HL-60/S4 (cell line): ENCODE measurements around the gene FUNDC1.
"Not testable (repeated sequence)": the region's sequence is repeated elsewhere in the genome, so short reads cannot be mapped to it uniquely, and the experiment has no call there.

Experiments
- in situ Hi-C: fragments of 300-500 bp; cut with MboI; formaldehyde crosslinking; loops from 2 replicates; pipeline ENCODE4 v1.14.3; 2022; ENCODE audit warnings: low sequenced_read_pairs

The FUNDC1 gene, protein sequence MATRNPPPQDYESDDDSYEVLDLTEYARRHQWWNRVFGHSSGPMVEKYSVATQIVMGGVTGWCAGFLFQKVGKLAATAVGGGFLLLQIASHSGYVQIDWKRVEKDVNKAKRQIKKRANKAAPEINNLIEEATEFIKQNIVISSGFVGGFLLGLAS

GRCh38 chrX:44542567-44543325 is at the start of gene FUNDC1:
FUNDC1 (minus strand) TSS chrX:44542859; CDS start chrX:44542832, 27 bp downstream.
- in situ Hi-C loops = no loop called here

GRCh38 chrX:44585866-44586265 is 43.2 kb upstream of the FUNDC1 start:
- in situ Hi-C loops = no loop called here

GRCh38 chrX:44580466-44580865 is 37.8 kb upstream of the FUNDC1 start:
- in situ Hi-C loops = no loop called here

GRCh38 chrX:44572340-44572938 is 29.8 kb upstream of the FUNDC1 start:
- in situ Hi-C loops = no loop called here

DNA sequence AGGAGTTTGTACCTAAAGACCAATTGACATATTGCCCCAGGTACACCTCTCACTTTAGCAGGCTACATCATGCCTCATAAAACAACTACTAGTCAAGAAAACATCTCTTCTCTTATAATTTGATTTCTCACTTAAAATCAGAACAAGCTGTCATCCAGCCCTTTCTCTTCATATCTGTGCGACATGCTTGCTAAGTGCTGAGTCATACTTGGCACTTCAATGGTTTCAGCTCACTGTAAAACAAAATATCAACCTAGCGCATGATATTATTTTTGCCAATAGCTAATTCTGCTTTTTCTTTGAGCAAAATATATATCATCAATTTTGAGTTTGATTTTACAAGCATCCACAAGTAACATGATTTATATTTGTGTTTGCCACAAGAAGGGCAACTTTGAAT is 27.9 kb upstream of the FUNDC1 start:
- in situ Hi-C loops = no loop called here

DNA sequence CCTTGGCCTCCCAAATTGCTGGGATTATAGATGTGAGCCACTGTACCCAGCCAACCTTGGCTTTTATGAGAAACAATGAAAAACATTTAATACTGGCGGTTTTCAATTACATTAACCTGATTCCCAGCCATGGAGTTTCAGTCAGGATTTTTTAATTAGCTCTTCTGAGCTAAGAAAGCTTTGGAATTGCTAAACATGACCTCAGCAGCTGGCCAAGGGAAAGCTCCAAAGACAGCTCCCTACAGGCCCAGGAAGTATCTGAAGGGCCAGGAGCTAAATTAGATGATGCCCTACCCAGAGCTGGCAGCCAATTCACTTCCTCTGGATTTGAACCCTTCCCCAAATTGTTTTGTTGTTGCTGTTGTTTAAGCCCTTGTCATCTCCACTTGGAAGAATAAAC is 26.5 kb upstream of the FUNDC1 start:
- in situ Hi-C loops = no loop called here

DNA sequence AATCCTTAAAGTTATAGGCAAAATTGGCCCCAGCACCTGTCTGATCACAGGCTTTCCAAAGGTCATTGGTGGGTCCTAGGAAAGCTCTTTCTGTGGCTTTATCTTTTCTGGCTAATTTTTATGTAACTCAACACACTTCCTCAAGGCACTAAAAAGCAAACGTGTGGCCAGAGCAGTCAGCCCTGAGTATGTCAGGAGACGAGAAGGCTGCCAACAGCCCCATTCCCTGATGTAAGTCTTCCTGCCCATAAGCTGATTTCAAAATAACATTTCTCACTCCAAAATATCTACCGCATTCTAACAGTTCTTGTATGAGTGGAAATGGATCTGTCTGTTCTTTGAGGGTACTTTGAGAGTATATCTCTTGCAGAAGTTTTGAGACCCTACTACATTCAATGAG is 25.5 kb upstream of the FUNDC1 start:
- in situ Hi-C loops = no loop called here

GRCh38 chrX:44561896-44562295 is 19.2 kb upstream of the FUNDC1 start:
- in situ Hi-C loops = not testable (repeated sequence)

GRCh38 chrX:44550563-44550962 is 7.9 kb upstream of the FUNDC1 start:
- in situ Hi-C loops = no loop called here

GRCh38 chrX:44545454-44545853 is 2.8 kb upstream of the FUNDC1 start:
- in situ Hi-C loops = not testable (repeated sequence)

DNA sequence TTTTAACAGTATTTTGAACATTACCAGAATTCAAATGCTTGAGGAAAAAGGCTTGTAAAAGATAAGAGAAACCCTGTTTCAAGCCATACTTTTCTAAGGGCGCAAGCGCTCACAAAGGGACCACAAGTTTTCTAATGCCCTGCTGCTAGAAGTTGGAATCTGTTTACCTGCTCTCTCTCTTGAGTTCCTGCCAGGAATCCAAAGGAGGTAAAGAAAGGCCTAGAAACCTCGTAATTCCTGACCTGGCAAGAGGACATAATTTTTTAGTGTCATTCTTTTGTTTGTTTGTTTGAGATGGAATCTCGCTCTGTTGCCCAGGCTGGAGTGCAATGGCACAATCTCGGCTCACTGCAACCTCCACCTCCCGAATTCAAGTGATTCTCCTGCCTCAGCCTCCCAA is 1.4 kb upstream of the FUNDC1 start:
- in situ Hi-C loops = no loop called here

- in situ Hi-C loops = no loop called here
Observed at GRCh38 chrX:44536198-44536597, 6.5 kb downstream of the FUNDC1 start.

DNA sequence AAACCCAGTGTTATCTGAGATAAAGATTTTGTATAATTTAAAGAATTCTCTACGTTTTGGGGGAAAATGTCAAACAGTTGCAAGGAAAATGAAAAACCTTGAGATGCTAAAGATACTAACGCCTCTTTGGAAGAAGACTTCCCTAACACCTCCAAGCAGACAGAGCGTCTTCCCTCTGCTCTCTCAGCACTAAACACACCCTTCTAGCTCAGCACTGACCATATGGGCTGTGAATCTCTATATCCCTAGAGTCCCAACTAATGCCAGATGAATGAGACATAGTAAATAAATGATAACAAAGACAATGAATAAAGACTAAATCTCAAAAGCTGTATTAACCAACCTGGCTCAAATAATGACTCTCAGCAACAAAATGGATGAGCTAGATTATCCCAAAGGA is 13.3 kb downstream of the FUNDC1 start:
- in situ Hi-C loops = no loop called here

DNA sequence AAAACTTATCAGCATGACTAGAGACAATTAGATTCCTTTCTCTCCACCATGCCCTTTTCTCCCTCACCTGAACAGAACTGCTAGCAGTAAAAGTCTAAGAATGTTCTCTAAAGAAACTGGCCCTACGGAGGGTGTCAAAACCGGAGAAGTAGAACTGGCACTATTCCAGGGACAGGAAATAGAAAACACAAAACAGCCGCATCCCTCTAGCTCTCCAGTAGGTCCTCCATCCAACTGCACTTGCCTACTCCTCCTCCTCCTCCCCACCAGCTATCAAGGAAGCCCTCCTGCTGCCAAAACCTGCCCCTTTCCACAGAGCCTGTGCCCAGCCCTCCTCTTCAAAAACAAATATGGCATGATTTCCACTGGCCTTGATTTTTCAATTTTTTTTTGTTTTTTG is 28.4 kb downstream of the FUNDC1 start:
- in situ Hi-C loops = no loop called here

DNA sequence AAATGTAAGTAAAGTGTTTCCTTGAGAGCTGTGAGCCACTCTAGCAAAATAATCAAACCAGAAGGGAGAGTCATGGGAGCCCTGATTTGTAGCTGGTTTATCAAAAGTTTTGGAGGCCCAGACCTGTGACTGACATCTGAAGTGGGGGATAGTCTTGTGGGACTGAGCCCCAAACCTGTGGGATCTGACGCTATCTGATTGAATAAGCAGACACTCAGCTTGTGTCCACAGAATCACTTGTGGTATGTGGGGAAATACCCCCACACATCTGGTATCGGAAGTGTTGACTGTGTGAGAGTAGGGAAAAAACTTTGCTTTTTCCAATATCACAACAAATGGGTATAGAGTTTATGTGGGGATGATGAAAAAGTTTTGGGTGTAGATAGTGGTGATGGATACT is 35.4 kb downstream of the FUNDC1 start:
- in situ Hi-C loops = no loop called here

GRCh38 chrX:44506678-44507077 is 36.0 kb downstream of the FUNDC1 start:
- in situ Hi-C loops = no loop called here

- in situ Hi-C loops = no loop called here
Observed at GRCh38 chrX:44503560-44503959, 39.1 kb downstream of the FUNDC1 start.

- in situ Hi-C loops = no loop called here
Observed at GRCh38 chrX:44495091-44495490, 47.6 kb downstream of the FUNDC1 start.

- in situ Hi-C loops = no loop called here
Observed at GRCh38 chrX:44494357-44494756, 48.3 kb downstream of the FUNDC1 start.

DNA sequence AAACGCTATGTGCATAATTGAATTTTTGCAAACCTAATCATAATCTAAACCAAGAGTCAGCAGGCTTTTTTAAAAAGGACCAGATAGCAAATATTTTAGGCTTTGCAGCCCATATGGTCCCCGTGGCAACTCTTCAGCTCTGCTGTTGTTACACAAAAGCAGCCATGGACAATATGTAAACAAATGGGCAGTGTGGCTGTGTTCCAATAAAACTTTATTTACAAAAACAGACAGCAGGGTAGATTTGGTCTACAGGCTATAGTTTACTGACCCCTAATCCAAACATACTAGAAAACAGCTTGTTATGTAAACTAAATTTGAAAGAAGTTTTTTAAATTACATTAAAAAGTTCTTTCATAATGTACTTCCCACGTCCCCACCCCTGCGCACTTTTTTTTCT is 53.1 kb downstream of the FUNDC1 start:
- in situ Hi-C loops = no loop called here

DNA sequence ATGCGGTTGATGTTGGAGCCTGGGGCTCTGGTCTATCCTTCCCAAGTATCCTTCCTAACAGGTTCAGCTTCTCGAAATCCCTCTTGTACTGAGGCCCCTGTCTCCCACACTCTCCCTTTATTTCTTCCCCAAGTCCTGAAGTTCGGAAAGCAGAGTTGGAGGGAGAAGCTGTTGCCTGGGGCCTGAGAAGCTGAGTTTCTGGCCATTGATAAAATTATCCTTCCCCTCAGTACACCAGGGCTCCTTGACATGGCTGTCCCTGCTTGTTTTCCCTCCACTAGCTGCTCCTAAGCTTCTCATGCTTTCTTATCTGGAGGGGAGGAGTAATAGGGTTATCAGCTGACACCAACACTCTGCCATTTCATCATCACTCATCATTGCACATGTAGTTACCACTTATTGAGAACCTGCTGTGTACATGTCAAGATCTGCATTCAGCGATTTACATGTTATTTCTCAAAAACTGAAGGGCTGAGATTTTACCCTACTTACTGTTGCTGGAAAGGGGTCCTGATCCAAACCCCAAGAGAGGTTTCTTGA is 58.0 kb downstream of the FUNDC1 start:
- in situ Hi-C loops = no loop called here

DNA sequence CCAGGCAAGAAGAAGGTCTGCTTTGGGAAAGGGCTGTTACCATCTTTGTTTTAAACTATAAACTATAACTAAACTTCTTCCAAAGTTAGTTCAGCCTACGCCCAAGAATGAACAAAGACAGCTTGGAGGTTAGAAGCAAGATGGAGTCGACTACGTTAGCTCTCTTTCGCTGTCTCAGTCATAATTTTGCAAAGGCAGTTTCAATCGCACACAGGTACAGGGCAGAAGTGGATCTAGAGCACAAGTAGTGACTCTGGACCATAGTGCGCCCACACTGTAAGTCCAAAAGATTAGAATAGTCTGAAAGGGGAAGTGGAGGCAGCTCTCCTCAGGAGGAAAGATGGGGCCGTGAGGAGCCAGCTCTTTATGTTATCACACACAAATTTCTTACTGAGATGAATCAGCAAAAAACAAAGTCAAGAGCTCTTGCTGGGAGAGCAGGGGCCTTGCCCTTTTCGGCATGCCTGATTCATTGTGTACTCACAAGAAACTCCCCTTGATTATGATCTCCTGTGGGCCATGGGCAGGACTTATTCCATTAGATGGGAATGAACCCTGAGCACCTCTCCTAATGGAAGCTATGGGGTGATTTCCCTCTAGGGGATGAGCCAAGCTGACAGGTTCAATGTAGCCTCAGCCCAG is 58.6 kb downstream of the FUNDC1 start:
- in situ Hi-C loops = no loop called here
